OCI-LY3 (cell line): ENCODE results near the gene GFRA4.

Experiments used
- H2AFZ ChIP-seq: fragments of 200-600, 300-600 bp; shearing (Covaris generic); 2 replicates; pipeline ENCODE4 v1.6.0; 2014; ENCODE audit warnings: antibody characterized with exemption, low read depth, low read length
- H3K27ac ChIP-seq: fragments of 200-600, 300-600 bp; sonication (generic); 2 replicates; pipeline ENCODE4 v1.5.1; 2014; ENCODE audit warnings: mild to moderate bottlenecking, low read length, moderate library complexity, mixed read lengths
- H3K27me3 ChIP-seq: fragments of 200-600, 300-600 bp; sonication (generic); 2 replicates; pipeline ENCODE4 v1.6.1; 2014; ENCODE audit warnings: low read depth, low read length, mixed read lengths
- H3K36me3 ChIP-seq: fragments of 200-600, 300-600 bp; sonication (generic); replicated peaks from 2 replicates; pipeline ENCODE3; 2014; ENCODE audit warnings: low read depth, low read length, mixed read lengths
- H3K4me1 ChIP-seq: fragments of 300-600, 200-600 bp; sonication (generic); 2 replicates; pipeline ENCODE4 v1.6.1; 2014; ENCODE audit warnings: low read length, mixed read lengths
- H3K4me2 ChIP-seq: fragments of 200-600, 300-600 bp; sonication (generic); 2 replicates; pipeline ENCODE4 v1.6.1; 2014; ENCODE audit warnings: low read length, mixed read lengths
- H3K4me3 ChIP-seq: fragments of 300-600, 200-600 bp; sonication (generic); 2 replicates; pipeline ENCODE4 v1.5.1; 2014; ENCODE audit warnings: antibody characterized with exemption, mild to moderate bottlenecking, low read length, moderate library complexity
- H3K79me2 ChIP-seq: fragments of 300-600, 200-600 bp; shearing (Covaris generic); 2 replicates; pipeline ENCODE4 v1.6.1; 2014; ENCODE audit warnings: mild to moderate bottlenecking, low read length, mixed read lengths
- H3K9ac ChIP-seq: fragments of 300-600, 200-600 bp; shearing (Covaris generic); 2 replicates; pipeline ENCODE4 v1.6.0; 2014; ENCODE audit warnings: mild to moderate bottlenecking, low read length, moderate library complexity
- H3K9me3 ChIP-seq: fragments of 200-600, 300-600 bp; shearing (Covaris generic); 2 replicates; pipeline ENCODE4 v1.6.1; 2014; ENCODE audit warnings: low read length, mixed read lengths; ENCODE audit not compliant: insufficient read depth
- H4K20me1 ChIP-seq: fragments of 200-600, 300-600 bp; sonication (generic); 2 replicates; pipeline ENCODE4 v1.6.1; 2016; ENCODE audit warnings: low read length, mixed read lengths; ENCODE audit not compliant: insufficient read depth
- EZH2phosphoT487 ChIP-seq: fragments of 200-600 bp; shearing (Covaris generic); IDR thresholded peaks from 2 replicates; pipeline ENCODE4 v1.6.1; 2018; ENCODE audit warnings: antibody characterized with exemption, mixed run types, low read depth
- TF ChIP-seq, protein P1 (sequence below): fragments of 200-600, 300-600 bp; sonication (generic); IDR thresholded peaks from 2 replicates; pipeline ENCODE4 v1.5.1; 2014; ENCODE audit warnings: antibody characterized with exemption, low read length, low read depth

GFRA4 gene

DNA sequence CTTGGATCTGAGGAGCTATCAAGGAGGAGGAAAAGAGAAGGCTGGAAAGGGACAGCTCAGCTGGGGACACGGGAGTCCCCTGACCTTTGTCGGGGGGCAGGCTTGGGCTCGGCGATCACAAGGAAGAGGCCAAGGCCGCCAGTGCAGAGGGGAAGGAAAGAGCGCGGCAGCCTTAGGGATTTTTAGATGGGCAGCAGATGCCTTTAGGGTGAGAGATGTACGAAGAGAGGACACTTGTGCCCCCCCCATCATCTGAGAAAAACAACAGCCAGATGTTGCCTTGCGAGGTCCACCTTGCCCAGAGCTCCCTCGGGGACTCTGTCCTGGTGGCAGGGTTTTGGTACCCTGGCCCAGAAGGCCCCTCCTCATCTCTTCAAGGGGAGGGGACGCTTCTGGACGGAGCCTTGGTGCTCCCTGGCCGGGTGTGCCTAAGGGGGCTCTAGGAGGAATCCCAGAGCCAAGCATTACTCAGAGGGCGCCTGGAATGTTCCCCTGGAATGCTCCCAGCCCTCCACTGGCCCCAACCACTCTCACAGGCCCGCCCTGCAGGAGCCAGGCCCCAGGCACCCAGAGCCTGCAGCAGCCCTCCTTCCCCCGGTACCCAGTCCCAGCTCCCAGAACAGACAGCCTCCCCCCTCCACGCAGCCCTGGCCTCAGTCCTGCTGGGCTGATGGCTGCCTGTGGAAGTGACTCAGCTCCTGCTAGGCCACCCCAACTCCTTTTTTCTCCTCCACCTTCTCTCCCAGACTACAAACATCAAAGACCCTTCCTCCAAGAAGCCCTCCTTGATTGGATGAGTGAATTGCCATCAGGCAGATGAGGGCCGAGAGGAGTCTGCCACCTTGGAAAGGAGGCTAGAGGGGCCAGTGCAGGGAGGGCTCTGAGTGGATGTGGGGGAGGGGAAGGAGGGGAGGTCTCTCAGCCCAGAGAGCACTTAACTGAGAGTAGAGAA lies 16.8 kb upstream of the GFRA4 start:
- Histone ChIP-seq H3K9ac (no peak overlapping the region), H3K27me3 (peaks cover 20% of the 10 kb centered on the region), H2AFZ (no peak overlapping the region), H3K4me3 (no peak overlapping the region), H4K20me1 (no peaks in the 10 kb centered on the region), H3K9me3 (no peaks in the 10 kb centered on the region), H3K36me3 (no peaks in the 10 kb centered on the region), H3K79me2 (no peaks in the 10 kb centered on the region), H3K27ac (no peak overlapping the region), H3K4me1 (peaks cover 4% of the 10 kb centered on the region), H3K4me2 (no peak overlapping the region)
- TF ChIP-seq, protein P1, sequence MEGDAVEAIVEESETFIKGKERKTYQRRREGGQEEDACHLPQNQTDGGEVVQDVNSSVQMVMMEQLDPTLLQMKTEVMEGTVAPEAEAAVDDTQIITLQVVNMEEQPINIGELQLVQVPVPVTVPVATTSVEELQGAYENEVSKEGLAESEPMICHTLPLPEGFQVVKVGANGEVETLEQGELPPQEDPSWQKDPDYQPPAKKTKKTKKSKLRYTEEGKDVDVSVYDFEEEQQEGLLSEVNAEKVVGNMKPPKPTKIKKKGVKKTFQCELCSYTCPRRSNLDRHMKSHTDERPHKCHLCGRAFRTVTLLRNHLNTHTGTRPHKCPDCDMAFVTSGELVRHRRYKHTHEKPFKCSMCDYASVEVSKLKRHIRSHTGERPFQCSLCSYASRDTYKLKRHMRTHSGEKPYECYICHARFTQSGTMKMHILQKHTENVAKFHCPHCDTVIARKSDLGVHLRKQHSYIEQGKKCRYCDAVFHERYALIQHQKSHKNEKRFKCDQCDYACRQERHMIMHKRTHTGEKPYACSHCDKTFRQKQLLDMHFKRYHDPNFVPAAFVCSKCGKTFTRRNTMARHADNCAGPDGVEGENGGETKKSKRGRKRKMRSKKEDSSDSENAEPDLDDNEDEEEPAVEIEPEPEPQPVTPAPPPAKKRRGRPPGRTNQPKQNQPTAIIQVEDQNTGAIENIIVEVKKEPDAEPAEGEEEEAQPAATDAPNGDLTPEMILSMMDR, result no peak
- no peak for TF ChIP-seq EZH2phosphoT487

DNA sequence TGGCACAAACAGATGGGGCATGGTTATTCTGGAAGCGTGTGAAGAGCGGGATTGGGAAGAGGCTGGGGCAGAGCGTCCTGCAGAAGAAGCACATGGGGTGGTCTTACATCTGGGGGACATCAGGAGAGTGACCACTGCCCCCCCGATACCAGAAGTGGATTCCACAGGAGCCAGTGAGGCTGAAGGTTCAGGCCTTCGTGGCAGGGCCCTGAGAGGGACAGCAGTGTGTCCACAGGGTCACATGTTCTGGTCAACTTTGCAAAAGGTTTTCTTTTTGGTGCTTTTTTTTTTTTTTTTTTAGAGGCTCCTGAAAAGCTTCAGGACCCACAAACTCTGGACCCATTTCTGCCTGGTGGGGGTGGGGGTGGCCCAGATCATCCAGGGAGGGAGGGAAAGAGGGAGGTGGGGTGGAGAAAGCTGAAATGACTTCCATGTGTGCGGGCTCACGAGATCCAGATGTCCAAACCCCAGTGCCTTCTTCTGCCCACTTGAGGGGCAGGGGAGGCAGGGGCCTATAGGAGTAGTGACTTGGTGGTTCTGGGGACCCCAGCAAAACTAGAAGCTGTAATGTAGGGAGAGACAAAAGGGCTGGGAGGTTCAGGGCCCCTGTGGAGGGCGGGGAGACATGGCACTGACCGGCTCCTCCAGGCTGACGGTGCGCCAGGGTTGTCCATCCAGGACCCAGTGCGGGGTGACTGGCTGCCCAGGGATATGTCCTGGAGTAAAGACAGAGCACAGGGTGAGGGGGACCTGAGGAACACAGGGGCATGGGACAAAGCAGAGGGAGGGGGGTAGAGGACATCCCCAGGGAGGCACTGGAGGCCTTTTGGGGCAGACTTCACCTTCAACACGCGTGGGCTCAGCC lies 15.9 kb upstream of the GFRA4 start:
- Histone ChIP-seq H3K9me3 (no peaks in the 10 kb centered on the region), H4K20me1 (no peaks in the 10 kb centered on the region), H3K27me3 (peaks cover 24% of the 10 kb centered on the region), H3K4me2 (no peak overlapping the region), H3K9ac (no peak overlapping the region), H3K4me3 (no peak overlapping the region), H3K36me3 (no peaks in the 10 kb centered on the region), H2AFZ (no peak overlapping the region), H3K79me2 (no peaks in the 10 kb centered on the region), H3K27ac (no peak overlapping the region), H3K4me1 (peaks cover 4% of the 10 kb centered on the region)
- no peak for TF ChIP-seq EZH2phosphoT487
- TF ChIP-seq, protein P1, result no peak

DNA sequence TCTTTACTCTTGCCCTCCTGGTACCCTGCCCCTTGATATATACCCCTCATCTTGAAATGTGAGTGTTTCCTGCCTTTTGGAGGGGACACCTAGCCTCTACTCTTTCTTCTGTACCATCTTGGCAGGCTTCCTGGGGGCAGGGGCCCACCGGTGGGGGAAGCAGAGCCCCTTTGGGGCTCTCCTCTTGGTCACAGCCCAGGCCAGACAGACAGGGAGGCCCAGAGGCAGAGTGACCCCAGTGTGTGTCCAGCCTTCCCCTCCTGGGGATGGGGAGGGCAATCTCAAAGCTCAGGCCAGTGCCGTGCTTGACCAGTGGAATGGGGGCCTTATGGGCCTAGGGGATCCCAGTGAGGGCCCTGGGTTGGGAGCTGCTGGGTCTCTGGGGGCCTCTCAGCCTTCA lies 15.0 kb upstream of the GFRA4 start:
- no peaks in the 10 kb centered on the region for H3K36me3 ChIP-seq
- H3K79me2 ChIP-seq, result no peaks in the 10 kb centered on the region
- peaks cover 4% of the 10 kb centered on the region for H3K4me1 ChIP-seq
- H3K4me2 ChIP-seq, result no peak overlapping the region
- H3K27ac ChIP-seq, result no peak overlapping the region
- H4K20me1 ChIP-seq, result no peaks in the 10 kb centered on the region
- H3K27me3 ChIP-seq, result peaks cover 24% of the 10 kb centered on the region
- H3K4me3 ChIP-seq, result no peak overlapping the region
- no peak overlapping the region for H2AFZ ChIP-seq
- no peak overlapping the region for H3K9ac ChIP-seq
- TF ChIP-seq, protein P1, result no peak
- TF ChIP-seq EZH2phosphoT487, result no peak
- H3K9me3 ChIP-seq, result no peaks in the 10 kb centered on the region

DNA sequence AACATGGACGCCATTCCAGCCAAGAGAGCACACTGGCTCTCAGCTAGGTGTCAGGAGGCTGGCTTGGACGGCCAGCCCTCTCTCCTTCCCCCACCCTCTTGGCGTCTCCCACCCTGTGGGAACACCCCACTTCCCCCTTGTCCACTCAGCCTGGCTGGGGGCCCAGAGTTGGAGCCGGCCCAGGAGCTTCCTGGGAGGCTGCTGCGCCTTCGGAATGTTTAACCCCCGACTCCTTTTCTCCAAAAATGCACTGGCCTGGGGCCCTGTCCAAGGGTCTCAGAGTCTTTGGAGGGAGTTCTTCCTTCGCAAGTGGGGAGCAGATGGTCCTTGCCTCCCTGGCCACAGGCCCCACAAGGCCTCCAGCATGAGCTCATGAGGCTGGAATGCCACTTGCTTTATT lies 14.5 kb upstream of the GFRA4 start:
- Histone ChIP-seq H3K9ac (no peak overlapping the region), H3K27me3 (peaks cover 24% of the 10 kb centered on the region), H2AFZ (peak overlapping the region; percentile 29; the same call in 1 of the 2 replicates), H3K79me2 (no peaks in the 10 kb centered on the region), H3K9me3 (no peaks in the 10 kb centered on the region), H3K36me3 (no peaks in the 10 kb centered on the region), H3K4me2 (no peak overlapping the region), H3K4me3 (no peak overlapping the region), H3K4me1 (peaks cover 4% of the 10 kb centered on the region), H3K27ac (no peak overlapping the region), H4K20me1 (no peaks in the 10 kb centered on the region)
- TF ChIP-seq, protein P1, result no peak
- TF ChIP-seq EZH2phosphoT487, result no peak
